Cortex of kidney (tissue), 1 donor: ENCODE measurements around the gene P2RX1.

Source experiments
- DNase-seq: peaks from one replicate; lab custom pipeline; 2025; lab: John Stamatoyannopoulos, UW

P2RX1 gene

DNA sequence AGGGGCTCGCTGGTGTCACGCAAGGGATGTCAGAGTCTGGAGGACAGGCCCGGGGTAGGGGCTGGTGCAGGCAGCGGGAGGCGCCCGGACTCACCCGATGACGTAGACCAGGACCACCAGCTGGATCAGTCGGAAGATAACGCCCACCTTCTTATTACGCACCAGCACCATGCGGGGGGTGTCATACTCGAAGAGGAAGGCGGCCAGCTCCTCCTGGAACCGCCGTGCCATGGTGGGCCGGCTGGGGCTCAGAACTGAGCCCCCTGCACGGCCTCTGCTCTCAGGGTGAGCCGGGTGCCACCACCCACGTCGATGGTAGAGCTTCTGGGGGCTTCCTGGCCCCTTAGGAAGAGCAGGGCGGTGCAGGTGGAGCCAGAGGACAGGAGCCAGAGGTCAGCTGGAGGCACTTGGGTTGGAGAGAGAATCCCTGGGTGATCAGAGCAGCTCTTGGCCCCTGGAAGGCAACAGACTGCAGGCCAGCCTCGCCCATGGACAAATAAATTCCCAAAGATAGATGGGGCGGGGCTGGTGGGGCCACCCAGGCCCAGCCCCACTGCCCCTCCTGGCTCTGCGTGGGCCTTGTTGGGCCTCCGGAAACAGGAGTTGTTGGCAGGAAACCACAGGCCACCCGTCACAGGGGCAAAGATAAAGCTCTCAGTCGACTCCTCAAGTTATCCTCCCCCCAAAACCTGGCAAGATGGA, at the start of gene P2RX1:
P2RX1 (minus strand) TSS at position 471 of the 702 bp plus-strand sequence; CDS start at position 231, 240 bp downstream.
- DNase-seq = no peak

- DNase-seq = no peak
Measured at GRCh38 chr17:3965118-3965800, 49.0 kb upstream of the P2RX1 start.

GRCh38 chr17:3964203-3965117, 48.2 kb upstream of the P2RX1 start, which contains the start of gene ATP2A3:
Gene ATP2A3 (minus strand): TSS chr17:3964437. CDS start chr17:3964291, 146 bp downstream.
- DNase-seq = no peak

DNA sequence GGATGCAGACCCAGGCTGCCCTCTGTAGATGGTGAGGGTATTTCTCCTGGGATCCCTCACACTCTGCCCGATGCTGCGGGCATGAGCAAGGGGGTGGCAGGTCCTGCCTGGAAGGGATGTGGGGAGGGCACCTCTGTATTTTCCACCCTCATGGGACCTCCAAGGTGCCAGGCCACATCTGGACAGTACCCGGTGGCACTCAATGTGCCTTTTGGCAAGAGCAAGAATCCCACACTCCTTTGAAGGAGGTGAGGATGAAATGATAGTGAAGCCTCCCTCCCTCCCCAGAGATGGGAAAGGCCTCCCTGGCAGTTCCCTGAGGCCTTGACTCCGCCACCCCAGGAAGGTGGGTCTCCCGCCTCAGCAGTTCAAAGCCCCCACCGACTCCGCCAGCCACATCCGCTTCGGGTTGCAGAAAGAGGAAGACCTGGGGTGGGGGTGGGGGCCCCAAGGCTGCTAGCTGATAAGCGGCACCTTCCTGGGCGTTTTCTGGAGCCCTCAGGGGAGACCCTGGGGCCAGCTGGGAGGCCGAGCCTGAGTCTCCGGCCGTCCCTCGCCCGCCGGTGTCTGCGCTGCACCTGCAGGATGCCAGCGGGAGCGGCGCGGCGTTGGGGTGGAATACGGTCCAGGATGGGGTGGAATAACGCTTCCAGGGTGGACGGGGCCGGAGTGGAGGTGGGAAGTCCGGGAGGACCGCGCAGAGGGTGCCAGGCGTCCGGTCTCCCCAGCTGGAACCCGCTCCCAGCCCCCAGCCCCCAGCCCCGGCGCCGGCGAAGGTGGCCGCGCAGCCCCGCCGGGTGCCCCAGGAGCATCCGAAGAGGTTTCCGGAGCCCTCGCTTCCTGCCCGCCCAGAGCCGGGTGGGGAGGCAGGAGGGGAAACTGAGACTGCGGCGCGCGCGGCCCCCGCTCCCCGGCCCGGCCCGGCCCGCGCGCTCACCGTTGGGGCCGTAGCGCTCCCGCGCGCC, 47.3 kb upstream of the P2RX1 start:
- no peak for DNase-seq

- no peak for DNase-seq
Measured at GRCh38 chr17:3962965-3963236, 46.6 kb upstream of the P2RX1 start.

DNA sequence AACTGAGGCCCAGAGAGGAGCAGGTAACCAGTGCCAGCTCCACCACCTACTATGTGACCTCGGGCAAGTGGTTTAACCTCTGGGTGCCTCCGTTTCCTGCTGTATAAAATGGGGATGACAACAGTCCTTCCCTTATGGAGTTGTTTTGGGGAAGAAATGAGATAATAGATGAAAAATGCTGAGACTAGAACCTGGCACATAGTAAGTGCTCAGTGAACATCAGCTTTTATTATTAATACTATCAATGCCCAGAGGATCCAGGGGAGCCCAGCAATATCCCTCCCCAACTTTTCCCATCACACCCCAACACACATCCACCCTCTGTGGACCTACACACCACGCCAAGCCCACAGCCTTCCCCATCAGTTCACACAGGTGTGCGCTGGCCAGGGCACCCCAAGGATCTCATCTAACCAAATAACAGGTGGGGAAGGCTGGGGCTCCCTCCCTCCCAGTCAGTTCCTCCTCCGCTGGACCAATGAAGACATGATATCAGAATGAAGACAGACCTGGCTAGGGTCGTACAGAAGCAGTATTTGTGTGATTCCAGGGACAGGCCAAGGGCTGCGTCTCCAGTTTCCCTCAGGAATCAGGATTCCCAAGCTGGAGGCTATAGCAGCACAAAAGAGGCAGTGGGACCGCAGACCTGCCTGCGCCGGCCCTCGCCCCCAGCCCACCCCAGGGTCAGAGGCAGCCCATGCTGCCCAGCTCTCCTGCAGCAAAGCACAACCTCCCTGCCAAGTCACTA, 46.1 kb upstream of the P2RX1 start:
- no peak for DNase-seq

DNA sequence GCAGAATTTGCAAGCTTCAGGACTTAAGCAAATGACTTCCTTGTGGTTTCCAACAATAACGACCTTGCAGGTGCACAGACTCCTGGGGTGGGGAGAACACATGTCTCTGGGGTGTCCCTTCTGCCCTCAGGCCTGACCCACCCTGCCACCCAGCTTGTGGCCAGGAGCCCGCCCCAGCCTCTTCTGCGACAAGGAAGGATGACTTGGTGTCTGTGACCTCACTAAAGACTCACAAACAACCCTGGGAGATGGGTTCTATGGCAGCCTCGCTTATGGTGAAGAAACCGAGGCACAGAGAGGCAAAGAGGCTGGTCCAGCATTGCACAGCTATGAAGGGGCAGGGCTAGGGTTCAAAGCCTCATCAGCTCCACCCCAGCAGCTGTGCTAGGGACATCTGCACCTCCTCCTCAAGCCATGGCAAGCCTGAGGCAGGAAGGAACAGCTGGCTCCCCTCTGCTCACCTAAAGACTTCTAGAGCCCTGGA, 45.3 kb upstream of the P2RX1 start:
- DNase-seq = no peak

DNA sequence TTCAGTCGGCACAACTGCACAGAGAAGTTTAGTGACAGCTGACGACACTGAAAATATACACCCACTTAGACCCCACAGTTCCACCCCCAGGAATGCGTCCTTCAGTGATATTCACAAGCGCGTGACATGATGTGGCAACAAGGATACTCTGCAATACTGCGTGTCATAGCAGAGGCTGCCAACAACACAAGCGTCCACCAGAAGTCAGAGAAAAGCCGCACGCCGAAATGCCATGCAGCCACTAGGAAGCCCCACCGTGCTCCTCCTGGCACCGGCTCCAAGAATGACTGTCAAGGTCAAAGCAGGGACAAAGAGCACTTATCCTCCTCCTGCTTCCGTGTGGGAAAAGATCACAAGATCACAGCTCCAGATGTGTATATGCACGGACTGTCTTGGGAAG, 44.5 kb upstream of the P2RX1 start:
- DNase-seq = no peak

DNA sequence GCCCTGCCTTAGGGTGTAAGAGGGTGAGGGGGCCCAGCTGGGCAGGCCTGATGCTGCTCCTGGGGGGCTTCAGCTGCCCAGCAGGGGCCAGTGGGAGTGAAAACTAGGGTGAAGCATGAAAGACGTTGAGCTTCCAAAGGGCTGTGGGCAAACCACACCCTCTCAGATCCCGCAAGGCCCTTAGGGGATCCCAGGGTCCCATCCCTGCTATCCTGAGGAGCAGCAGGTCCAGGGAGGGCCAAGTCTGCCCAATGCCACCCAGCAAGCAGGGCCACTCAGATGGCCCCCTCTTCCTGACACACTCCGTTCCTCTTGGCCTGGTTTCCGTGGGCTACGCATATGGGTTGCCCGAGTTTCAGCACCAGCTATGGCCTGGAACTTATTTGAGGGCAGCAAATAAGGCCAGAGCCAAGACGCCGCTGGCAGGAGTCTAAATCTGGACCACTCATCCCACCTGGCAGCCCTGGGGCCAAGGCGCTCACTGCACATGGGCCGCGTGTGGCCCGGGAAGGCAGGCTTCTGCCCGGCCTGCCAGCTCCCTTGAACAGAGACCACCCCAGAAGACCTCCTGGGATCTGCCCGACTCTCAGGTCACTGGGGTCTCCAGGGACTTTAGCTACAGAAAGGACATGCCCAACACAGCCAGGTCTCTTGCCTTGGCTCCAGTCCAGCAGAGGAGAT, 43.8 kb upstream of the P2RX1 start:
- no peak for DNase-seq

GRCh38 chr17:3959295-3959899, 43.1 kb upstream of the P2RX1 start:
- DNase-seq = no peak

DNA sequence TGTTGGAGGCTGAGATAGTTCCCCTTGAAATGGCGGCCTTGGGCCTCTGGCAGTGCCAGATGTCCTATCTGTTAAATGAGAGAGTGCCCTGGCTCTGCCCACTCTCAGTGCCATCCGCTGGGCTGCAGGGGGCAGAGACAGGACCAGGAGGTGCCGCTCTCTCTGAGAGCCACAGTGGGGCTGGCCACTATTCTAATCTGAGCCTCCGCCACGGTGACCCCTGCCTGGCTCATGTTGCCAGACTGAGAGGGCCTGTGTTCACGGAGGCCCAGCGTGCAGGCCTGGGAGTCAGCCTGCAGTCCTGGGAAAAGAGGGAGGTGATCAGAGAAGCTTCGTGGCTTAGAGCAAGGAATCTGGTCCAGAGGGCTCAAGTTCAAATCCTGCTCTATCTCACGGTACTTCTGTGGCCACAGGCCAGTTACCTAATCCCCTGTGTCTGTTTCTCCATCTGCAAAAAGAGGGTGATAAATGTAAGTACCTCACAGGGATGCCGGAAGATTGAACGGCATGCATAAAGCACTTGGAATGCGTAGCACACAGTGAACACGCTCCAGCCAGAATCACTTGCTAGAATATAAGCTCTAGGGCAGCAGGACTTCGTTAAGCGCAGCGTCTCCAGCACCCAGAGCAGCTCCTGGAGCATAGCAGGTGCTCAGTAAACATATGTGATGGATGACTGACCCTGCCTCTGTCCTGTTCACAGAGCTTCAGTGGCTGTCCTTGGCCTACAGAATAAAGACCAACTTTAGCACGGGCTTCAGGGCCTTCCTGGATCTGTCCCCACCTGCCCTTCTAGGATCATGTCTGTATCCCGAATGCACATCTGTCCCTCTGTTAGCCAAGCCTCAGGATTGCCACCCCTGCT, 41.7 kb upstream of the P2RX1 start:
- DNase-seq = no peak

DNA sequence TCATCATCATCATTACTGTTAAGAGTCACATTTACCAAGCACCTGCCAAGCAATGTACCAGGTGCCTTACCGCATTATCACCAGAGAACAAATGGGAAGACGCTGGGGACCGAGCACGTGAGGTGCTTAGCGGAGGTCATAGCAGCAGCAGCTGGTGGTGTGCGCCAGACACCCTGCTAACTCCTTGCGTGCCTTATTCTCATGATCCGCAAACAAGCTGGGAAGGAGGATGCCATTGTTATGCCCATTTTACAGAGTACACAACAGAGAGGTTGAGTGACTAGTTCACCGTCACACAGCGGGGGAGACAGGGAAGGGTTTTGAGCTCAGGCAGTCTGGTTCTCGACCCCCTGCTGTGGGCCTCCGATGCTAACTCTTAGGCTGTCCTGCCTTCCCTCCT, 40.7 kb upstream of the P2RX1 start:
- DNase-seq = no peak

GRCh38 chr17:3956327-3956957, 40.2 kb upstream of the P2RX1 start:
- DNase-seq = no peak

GRCh38 chr17:3955673-3955988, 39.4 kb upstream of the P2RX1 start:
- no peak for DNase-seq

- DNase-seq = no peak
Measured at GRCh38 chr17:3954976-3955672, 38.9 kb upstream of the P2RX1 start.

DNA sequence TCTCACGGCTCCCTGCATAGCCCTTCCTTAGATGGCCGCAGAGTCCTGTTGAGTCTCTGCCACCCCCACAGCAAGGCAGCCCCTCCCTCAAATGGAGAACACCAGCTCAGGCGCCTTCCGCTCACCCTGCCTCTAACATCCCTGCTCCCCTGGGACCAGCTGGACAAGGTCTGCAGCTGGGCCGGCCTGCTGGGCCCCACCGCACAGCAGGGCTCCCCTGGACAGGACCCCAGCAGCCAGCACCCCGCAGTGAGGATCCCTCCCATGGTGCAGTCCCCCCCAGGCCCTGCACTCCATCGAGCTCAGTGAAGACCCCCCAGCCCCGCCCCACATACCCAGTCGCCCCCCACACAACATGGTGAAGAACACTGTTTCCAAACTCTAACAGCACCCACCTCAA, 37.8 kb upstream of the P2RX1 start:
- no peak for DNase-seq

- no peak for DNase-seq
Measured at GRCh38 chr17:3953542-3953941, 37.3 kb upstream of the P2RX1 start.

DNA sequence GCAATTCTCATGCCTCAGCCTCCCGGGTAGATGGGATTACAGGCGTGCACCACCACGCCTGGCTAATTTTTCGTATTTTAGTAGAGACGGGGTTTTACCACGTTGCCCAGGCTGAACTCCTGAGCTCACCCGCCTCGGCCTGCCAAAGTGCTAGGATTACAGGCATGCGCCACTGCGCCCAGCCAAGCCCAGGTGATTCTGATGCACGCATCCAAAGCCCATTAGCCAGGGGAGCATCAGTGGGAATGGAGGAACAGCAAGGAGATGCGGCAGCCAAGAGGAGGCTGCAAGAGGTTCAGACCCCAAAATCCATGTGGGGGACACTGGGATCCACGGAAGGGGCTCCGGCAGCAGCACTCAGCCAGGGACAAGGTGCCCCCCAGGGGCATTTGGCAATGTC, 35.9 kb upstream of the P2RX1 start:
- no peak for DNase-seq
